Right ventricle myocardium inferior (tissue), 1 donor: Measurements from ENCODE around the gene F2R. TPM values are rescaled to one million over a fixed set of nuclear protein-coding genes. Genes with fewer than 3 reads are reported as not detected.
"Not testable (repeated sequence)": the region's sequence is repeated elsewhere in the genome, so short reads cannot be mapped to it uniquely, and the experiment has no call there.

Source experiments
- ATAC-seq: fragments of 200-7000 bp; cut with Tn5 transposase; one replicate; pipeline ENCODE4 v1.9.1; 2020; ENCODE audit warnings: mild to moderate bottlenecking, moderate library complexity
- DNase-seq: peaks from one replicate; pipeline ENCODE4 v3.0.0; 2021; ENCODE audit errors: missing footprints
- intact Hi-C: fragments of 100-400 bp; cut with DNase I; formaldehyde crosslinking; loops from one replicate; pipeline ENCODE4 v1.11.0; 2022
- long read RNA-seq: library from polyadenylated mRNA; unstranded; transcript quantifications from one replicate; pipeline ENCODE4 v2.0.0, GENCODE V29; 2021
- total RNA-seq: library from RNA; stranded (reverse); fragmentation: NEBNext Ultra II Directional; extraction: Animal tissue kit (Norgen Biotek cat#: 25700); gene quantifications from one replicate; pipeline ENCODE4 v1.2.1, GENCODE V29; 2021
- donor health status: DM: no; HTN: yes; CAD: no; lungs with severe emphysema.

The F2R gene
- 5.7 TPM for total RNA-seq
- long read RNA-seq, partial matches to known transcripts: 0 of 5 reads
- long read RNA-seq, other reads (novel, unspliced or antisense): 1 of 5 reads

DNA sequence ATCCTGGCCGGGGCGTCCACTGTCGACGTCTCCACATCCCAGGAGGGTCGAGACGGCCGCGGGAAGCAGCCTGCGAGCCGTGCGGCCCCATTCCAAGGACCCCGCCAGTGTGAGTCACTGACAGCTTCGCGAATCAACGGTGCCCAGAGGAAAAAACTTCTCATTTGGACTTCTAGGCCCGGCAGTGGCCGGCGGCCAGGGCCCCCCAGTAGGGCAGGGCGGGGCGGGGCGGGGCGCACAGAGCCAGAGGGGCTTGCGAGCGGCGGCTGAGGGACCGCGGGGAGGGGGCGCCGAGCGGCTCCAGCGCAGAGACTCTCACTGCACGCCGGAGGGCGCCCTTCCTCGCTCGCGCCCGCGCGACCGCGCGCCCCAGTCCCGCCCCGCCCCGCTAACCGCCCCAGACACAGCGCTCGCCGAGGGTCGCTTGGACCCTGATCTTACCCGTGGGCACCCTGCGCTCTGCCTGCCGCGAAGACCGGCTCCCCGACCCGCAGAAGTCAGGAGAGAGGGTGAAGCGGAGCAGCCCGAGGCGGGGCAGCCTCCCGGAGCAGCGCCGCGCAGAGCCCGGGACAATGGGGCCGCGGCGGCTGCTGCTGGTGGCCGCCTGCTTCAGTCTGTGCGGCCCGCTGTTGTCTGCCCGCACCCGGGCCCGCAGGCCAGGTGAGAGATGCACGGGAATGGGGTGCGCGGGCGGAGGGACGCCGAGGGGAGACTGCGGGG, at the start of gene F2R:
Gene F2R, plus strand, starts transcription at position 391 of the 720 bp plus-strand sequence. Its CDS starts 182 bp downstream, at position 573.
- DNase-seq (peak; percentile 76), ATAC-seq (peak; percentile 89)
- intact Hi-C loops: loop anchor here (5.0 to 10.0 kb wide), 2 partner anchors 56 to 71 kb away; no protein-coding TSS in a partner anchor

DNA sequence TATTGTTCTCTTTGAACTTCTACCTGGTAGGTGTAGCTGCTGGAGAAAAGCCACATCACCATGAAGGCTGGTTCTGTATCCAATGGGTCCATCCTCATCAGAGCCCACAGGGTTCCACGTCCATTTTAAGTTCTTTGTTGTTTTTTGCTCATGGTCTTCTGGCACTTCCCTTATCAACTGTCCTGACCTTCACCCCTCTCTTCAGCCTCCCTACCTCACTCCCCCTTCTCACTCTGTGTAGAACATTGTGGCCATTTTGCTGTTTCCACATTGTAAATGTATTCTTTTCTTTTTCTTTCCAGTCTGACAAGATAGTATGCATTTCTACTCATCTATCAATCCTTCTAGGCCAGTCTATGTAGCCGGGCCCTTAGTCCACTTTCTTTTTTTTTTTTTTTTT, 48.4 kb upstream of the F2R start:
- ATAC-seq: no peak
- intact Hi-C loops: no loop called here
- DNase-seq: no peak

GRCh38 chr5:76669245-76669644, 46.7 kb upstream of the F2R start:
- intact Hi-C loops: no loop called here
- ATAC-seq (no peak), DNase-seq (no peak)

- ATAC-seq (no peak), DNase-seq (no peak)
- intact Hi-C loops: no loop called here
These were observed 45.4 kb upstream of the F2R start for GRCh38 chr5:76670508-76670907.

- intact Hi-C loops: no loop called here
- DNase-seq (no peak), ATAC-seq (no peak)
These were observed 43.7 kb upstream of the F2R start for GRCh38 chr5:76672242-76672641.

GRCh38 chr5:76673125-76673524, 42.8 kb upstream of the F2R start:
- intact Hi-C loops: no loop called here
- DNase-seq: no peak
- no peak for ATAC-seq

- no peak for DNase-seq
- ATAC-seq: peak; percentile 74
- intact Hi-C loops: no loop called here
These were observed 41.4 kb upstream of the F2R start for GRCh38 chr5:76674330-76675066.

GRCh38 chr5:76675364-76675763, 40.6 kb upstream of the F2R start:
- DNase-seq (no peak), ATAC-seq (no peak)
- intact Hi-C loops: no loop called here

- intact Hi-C loops: no loop called here
- no peak for ATAC-seq
- no peak for DNase-seq
These were observed 38.0 kb upstream of the F2R start for GRCh38 chr5:76677849-76678472.

GRCh38 chr5:76679231-76679630, 36.7 kb upstream of the F2R start:
- DNase-seq (no peak), ATAC-seq (peak; percentile 80)
- intact Hi-C loops: no loop called here

DNA sequence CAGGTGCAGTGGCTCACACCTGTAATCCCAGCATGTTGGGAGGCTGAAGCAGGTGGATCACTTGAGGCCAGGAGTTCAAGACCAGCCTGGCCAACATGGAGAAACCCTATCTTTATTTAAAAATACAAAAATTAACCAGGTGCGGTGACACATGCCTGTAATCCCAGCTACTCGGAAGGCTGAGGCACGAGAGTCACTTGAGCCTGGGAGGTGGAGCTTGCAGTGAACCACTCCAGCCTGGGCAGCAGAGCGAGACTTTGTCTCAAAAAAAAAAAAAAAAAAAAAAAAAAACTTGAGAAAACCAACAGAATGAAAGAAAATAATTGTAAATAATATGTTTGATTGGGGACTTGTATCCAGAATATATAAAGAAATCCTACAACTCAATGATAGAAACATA, 35.1 kb upstream of the F2R start:
- intact Hi-C loops, DNase-seq, ATAC-seq: not testable (repeated sequence)

DNA sequence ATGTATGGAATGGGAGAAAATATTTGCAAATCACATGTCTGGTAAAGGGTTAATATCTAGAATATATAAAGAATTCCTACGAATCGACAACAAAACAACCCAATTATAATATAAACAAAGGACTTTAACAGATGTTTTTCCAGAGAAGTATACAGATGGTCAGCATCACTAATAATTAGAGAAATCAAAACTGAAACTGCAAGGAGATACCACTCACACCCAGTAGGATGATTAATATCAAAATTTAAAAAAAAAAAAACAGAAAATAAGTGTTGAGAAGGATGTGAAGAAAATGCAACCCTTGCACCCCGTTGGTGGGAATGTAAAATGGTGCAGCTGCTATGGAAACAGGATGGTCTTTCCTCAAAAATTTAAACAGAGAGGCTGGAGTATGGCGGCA, 34.6 kb upstream of the F2R start:
- DNase-seq (no peak), ATAC-seq (no peak)
- intact Hi-C loops: no loop called here

- intact Hi-C loops: no loop called here
- ATAC-seq (peak; percentile 68), DNase-seq (no peak)
These were observed 33.5 kb upstream of the F2R start for GRCh38 chr5:76682387-76682786.

DNA sequence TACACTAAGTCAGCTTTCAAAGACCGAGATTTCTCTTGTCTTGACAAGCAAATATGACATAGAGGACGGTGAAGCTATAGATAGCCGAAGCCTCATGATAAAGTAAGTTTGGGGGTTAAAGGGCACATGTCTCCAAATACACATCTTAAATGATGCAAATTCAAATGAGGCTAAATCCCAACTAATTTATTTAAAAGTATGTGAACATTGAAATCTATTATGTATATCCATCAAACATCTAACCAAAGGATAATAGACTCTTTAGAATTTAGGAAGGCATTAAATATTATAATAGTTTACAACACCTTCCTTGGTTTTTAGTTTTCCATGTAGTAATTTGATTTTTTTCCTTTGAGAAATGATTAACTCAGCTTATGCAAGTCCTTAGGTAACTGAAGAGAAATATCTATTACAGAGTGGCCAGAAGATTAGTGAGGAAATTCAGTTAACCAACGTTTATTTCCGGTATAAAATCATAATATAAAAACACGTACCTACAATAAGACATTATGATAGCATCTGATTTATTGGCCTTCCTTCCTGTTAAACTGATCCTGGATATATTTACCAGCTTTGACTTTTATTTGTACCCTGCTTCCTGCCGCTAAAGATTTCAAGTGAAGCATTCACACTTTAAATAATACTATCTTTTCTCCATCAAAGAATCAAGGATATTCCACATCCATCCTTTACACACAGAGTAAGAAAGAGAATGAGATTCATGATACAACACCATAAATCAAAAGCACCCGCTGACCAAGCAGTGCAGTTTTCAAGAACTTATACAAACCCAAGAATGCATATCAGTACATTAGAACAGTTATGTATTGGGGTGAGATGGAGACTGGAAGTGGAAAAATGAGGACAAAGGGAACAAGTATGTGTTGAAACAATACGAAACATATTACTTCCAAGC, 31.9 kb upstream of the F2R start:
- no peak for ATAC-seq
- intact Hi-C loops: no loop called here
- DNase-seq: no peak

- no peak for DNase-seq
- no peak for ATAC-seq
- intact Hi-C loops: no loop called here
These were observed 31.0 kb upstream of the F2R start for GRCh38 chr5:76684756-76685519.

- DNase-seq (no peak), ATAC-seq (no peak)
- intact Hi-C loops: no loop called here
These were observed 30.2 kb upstream of the F2R start for GRCh38 chr5:76685704-76686103.

- DNase-seq (no peak), ATAC-seq (no peak)
- intact Hi-C loops: no loop called here
These were observed 27.7 kb upstream of the F2R start for GRCh38 chr5:76688212-76688611.

- ATAC-seq (no peak), DNase-seq (no peak)
- intact Hi-C loops: no loop called here
These were observed 27.1 kb upstream of the F2R start for GRCh38 chr5:76688836-76689235.
